OCI-LY3 (cell line): ENCODE data around the gene ABCC5.

ENCODE experiments used
- EZH2phosphoT487 ChIP-seq: fragments of 200-600 bp; shearing (Covaris generic); IDR thresholded peaks from 2 replicates; pipeline ENCODE4 v1.6.1; 2018; ENCODE audit warnings: antibody characterized with exemption, mixed run types, low read depth
- TF ChIP-seq, protein P1 (sequence below): fragments of 200-600, 300-600 bp; sonication (generic); IDR thresholded peaks from 2 replicates; pipeline ENCODE4 v1.5.1; 2014; ENCODE audit warnings: antibody characterized with exemption, low read length, low read depth

DNA sequence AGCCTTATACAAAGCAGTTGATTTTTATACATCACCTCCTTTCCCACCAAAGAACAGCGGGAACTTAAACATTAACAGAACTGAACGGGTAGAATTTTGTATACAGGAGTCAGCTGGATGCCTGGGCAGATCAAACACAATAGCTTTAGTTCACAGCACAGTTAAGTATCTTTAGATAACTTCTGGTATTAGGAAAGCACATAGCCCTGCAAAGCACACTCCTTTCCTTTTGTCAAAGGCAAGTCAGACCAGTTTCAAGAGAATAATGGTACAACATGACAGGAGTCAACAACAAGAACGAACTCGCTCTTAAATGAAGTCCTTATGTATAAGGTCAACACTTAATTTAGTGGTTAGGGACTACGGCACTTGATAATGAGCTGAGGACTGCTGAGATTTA is 26.3 kb downstream of the ABCC5 start:
- TF ChIP-seq, protein P1, sequence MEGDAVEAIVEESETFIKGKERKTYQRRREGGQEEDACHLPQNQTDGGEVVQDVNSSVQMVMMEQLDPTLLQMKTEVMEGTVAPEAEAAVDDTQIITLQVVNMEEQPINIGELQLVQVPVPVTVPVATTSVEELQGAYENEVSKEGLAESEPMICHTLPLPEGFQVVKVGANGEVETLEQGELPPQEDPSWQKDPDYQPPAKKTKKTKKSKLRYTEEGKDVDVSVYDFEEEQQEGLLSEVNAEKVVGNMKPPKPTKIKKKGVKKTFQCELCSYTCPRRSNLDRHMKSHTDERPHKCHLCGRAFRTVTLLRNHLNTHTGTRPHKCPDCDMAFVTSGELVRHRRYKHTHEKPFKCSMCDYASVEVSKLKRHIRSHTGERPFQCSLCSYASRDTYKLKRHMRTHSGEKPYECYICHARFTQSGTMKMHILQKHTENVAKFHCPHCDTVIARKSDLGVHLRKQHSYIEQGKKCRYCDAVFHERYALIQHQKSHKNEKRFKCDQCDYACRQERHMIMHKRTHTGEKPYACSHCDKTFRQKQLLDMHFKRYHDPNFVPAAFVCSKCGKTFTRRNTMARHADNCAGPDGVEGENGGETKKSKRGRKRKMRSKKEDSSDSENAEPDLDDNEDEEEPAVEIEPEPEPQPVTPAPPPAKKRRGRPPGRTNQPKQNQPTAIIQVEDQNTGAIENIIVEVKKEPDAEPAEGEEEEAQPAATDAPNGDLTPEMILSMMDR = no peak
- TF ChIP-seq EZH2phosphoT487 = no peak
